ENCODE data around the gene SAMD5.
A peak's percentile ranks its signal among the peaks of the same experiment; 100 is the strongest.
"Not testable (repeated sequence)": the region's sequence is repeated elsewhere in the genome, so short reads cannot be mapped to it uniquely, and the experiment has no call there.

Gene SAMD5

DNA sequence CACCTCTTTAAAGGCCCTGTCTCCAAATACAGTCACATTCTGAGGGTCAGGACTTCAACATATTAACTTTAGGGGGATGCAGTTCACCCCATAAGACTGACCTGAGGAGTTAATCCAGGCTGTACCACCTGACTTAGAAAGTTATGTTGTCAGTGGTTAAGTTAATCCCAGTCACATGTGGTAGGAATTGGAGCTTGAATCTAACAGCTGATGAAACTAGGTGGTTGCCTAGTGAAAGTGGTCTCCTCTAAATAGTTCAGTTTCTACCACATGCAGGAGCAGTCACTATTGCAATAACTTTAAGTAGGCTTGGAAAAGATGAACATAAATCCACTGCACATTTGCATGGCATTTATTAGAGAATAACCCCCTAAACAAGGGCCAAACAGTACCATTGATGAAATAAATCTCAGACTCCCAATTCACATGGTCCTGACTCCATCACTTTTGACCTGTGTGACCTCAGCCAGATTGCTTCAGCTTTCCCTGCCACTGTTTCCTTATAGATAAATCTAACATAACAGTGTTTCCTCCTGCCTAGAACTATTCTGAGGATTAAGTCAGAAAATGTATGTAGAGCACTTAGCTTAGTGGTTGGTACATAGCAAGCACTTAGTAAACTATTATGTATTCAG, 20.1 kb downstream of the SAMD5 start:
- DNase-seq (ENCODE audit: low spot score), result no peak

GRCh38 chr6:147530132-147531060, 21.9 kb downstream of the SAMD5 start:
- no peak for DNase-seq (ENCODE audit: low spot score)

DNA sequence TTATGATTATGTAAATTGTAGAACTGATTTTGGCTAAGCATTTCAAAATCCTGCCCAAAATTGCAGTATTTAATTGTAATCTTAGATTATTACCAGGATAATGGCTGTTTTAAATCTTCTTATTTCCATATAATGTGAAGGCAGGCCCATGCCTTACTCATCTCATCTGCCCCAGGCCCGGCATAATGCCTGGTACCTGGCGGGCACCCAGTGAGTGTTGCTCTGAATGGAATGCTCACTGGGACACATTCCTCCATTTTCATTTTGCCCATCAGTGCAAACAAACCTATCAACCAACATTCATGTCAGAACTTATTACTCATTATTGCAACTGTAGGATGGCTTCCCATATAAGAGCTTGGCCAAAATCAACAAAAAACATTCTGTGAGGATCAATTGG, 22.8 kb downstream of the SAMD5 start:
- DNase-seq (ENCODE audit: low spot score), result no peak

- no peak for DNase-seq (ENCODE audit: low spot score)
Measured at GRCh38 chr6:147534116-147534860, 25.8 kb downstream of the SAMD5 start.

GRCh38 chr6:147538821-147539220, 30.3 kb downstream of the SAMD5 start:
- DNase-seq (ENCODE audit: low spot score), result no peak

DNA sequence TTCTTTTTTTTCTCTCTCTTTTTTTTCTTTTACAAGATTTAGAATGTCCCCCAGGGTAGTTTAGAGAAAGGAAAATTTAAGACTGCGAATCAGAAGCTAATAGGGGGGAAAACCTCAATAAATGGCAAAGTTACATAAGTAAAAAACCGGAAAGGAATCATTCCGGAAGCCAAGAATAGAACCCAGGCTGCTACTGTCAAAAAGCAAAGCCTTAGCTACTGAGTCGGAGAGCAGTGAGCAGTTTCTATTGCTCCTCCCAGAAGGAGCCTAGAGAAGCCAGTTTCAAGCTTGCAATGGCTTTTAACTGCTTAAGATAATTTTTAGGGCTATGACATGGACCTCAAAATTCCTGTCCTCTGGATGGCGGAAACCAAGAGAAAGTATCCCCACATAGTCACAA, 31.6 kb downstream of the SAMD5 start:
- DNase-seq (ENCODE audit: low spot score), result no peak

DNA sequence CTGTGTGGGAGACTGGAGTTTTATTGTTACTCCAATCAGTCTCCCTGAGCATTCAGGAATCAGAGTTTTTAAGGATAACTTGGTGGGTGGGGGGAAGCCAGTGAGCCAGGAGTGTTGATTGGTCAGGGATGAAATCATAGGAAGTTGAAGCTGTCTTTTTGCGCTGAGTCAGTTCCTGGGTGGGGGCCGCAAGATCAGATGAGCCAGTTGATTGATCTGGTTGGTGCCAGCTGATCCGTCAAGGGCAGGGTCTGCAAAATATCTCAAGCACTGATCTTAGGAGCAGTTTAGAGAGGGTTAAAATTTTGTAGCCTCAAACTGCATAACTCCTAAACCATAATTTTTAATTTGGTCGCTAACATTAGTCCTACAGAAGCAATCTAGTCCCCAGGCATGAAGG, 33.9 kb downstream of the SAMD5 start:
- not testable (repeated sequence) for DNase-seq (ENCODE audit: low spot score)

DNA sequence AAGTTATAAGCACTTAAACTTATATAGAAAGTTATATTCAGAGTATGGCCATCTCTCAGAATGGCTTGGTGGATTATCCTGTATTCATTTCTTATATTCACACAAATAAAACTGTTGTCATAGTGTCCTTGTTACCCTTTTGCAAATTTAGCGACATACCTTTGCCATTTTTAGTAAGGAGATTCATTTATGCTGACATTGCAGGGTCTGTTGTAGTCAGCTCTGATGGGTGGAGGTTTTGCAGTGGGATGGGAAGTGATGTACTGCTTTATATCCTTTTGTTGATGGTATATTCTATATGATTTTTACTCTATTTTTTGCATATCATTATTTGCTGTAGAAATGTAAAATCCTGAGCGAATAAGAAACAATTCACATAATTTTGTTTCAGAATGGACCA, 35.9 kb downstream of the SAMD5 start:
- no peak for DNase-seq (ENCODE audit: low spot score)

- DNase-seq (ENCODE audit: low spot score), result no peak
Measured at GRCh38 chr6:147546501-147547368, 38.2 kb downstream of the SAMD5 start.

DNA sequence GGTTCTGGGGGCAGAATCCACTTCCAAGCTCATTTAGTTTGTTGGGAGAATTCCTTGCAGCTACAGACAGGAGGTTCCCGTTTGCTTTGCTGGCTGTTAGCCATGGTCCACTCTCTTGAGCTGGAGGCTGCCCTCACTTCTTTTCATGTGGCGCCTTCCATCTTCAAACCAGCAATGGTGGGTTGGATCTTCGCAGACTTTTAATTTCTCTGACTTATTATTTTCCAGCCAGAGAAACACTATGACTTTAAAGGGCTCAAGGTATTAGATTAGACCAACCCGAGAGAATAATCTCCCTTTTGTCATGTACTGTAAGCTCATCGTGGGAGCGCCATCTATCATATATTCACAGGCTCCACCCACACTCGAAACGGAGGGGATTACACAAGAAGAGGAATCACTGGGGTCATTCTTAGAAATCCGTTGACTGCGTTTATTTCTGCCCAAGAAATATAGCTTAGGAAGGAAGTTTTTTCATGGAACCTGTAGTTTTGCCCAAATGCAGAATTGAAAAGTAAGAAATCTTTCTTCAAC, 38.9 kb downstream of the SAMD5 start:
- DNase-seq (ENCODE audit: low spot score), result no peak

- no peak for DNase-seq (ENCODE audit: low spot score)
Measured at GRCh38 chr6:147548921-147549475, 40.5 kb downstream of the SAMD5 start.

DNA sequence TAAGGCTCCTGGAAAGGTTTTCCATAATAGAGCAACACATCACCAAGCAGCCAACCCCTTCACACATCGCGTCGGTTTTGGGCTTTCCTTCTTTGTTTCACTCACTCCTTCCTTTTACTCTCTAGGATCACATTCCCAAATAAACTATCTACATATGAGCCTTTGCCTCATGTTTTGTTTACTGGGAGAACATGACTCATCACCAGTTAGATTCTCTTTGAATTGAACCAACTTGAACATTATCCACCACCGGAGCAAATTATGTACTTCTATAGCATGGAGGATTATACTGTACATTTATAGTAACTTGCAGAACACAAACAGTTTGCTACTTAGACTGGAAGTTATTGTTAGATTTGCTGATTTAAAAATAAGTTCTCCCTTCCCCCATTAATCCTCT, 41.0 kb downstream of the SAMD5 start:
- no peak for DNase-seq (ENCODE audit: low spot score)

- no peak for DNase-seq (ENCODE audit: low spot score)
Measured at GRCh38 chr6:147551976-147552375, 43.5 kb downstream of the SAMD5 start.

GRCh38 chr6:147553099-147553498, 44.6 kb downstream of the SAMD5 start:
- no peak for DNase-seq (ENCODE audit: low spot score)

- no peak for DNase-seq (ENCODE audit: low spot score)
Measured at GRCh38 chr6:147554281-147554680, 45.8 kb downstream of the SAMD5 start.

DNA sequence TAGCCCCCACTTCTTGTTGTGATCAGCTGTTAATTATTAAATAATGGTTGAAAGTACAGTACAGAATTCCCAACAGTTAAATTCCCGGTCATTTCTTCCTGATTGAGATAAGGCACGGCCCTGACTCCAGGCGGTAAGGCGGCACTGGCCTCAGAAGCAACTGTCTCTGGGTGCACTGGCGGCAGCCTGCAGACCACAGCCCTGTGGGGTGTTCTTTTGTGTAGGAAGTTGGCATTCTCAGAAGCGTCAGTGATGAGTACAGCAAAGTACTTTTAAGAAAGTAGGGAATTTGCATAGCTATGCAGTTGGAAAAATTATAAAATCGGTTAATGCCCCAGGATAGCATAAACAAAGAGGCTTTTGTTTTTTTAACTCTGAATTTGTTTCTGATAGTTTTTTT, 50.5 kb downstream of the SAMD5 start:
- DNase-seq (ENCODE audit: low spot score), result no peak

DNA sequence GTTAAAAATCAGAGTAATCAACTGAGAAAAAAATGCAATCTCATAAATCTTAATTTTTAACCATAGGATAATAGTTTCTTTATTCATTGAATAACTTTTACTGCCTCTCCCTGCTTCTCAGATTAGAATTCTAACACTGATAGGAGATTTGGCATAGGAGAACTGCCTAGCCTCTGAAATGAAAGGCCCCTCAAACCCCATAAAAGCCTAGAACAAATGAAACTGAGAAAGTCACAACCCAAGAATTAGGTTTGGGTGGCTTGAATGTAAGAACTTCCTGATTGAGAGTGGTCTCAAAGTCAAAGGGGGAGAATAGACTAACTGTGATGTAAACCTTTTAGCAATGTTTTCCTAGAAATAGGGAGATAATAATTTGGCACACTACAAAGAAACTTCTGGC, 52.2 kb downstream of the SAMD5 start:
- no peak for DNase-seq (ENCODE audit: low spot score)

DNA sequence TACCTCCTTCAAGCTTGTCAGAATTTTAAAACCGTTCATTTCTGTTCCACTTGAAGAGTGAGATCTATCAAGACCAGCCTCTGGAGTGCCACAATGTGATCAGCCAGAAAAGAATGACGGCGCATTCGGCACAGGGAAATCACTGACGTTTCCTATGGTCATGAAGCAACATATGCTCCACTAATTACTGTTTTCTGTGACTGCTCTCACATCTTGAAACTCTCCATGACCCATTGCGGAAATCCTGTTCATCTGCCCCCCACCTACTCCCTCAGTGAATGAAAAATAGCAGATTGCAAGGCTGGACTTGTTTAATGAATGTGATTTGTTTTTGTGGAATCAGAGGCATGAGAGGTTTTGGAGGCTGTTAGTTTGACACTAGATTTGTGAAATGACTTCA, 53.2 kb downstream of the SAMD5 start:
- DNase-seq (ENCODE audit: low spot score), result peak; percentile 55

DNA sequence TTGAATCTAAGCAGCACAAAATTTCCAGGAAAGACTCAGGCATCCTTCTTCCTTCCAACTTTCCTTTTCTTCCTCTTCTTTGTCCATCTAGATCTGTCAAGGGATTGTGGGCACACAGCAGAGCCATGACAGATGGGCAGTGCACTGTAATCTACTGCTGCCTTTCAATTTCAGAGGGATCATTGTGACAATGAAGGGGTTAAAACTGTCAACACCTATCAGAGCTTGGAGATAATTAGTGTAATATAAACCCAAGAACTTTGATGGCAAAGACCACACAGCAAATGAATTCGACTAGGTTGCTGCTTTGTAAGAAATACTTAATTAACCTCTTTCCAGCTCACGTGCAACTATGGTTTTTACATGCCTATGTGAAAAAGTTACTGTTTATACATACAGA, 55.0 kb downstream of the SAMD5 start:
- no peak for DNase-seq (ENCODE audit: low spot score)

DNA sequence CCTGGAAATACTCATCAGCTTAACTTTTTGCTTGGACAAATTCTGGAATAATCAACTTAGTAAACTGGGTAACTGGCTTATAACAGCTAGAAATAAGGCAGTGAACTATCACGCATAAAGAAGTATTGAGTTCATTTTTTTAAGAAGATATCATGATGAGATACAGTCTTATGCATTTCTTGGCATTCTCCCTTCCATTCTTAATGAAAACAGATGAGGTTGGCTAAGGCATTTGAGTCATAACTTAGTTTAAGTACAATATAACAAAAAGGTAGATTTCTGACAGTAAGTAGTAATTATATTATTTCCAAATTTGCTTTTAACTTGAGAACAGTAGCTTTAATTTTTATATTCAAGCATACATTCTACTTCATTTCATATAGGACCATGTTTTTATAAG, 56.1 kb downstream of the SAMD5 start:
- no peak for DNase-seq (ENCODE audit: low spot score)

DNA sequence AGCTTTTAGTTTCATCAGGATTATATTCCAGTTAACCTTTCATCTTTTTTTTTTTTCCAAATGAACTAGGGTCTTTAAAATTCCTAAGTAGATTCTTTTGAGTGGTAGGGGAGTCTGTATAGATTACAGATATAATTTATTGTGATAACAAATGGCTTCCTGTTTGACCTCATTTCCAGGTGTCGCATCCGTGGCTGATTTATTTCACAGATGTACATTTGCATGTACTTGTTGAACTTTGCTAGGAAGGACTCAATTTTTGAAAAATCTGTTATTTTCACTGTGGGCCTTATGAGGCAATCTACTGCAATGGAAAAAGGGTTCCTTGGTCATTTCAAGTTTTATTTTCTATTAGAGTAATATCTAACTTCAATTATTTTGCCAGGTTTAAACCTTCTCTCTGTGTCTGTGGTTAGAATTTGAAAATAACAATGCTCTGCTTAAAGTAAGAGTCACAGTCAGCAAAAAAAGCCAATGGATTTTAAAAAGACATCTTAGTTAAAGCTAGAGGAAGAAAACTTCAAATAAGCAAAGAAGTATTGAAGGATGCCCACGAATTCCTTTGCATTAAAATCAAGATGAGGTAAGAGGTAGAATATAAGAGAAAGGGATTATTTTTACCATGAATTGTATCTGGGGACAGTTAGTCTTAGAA, 57.9 kb downstream of the SAMD5 start:
- DNase-seq (ENCODE audit: low spot score), result no peak
